Epithelial cell of esophagus (primary cell): ENCODE data around the gene ARFGAP3.

Experiments
- DNase-seq: peaks from one replicate; pipeline ENCODE4 v3.0.0; 2010; ENCODE audit warnings: low read depth
- H3K4me3 ChIP-seq: 2 replicates; pipeline ENCODE4 v1.5.1; 2011; ENCODE audit warnings: mild to moderate bottlenecking, low read length, control low read depth
- TF ChIP-seq, protein P1 (sequence below): IDR thresholded peaks from 2 replicates; pipeline ENCODE4 v1.5.1; 2011; ENCODE audit warnings: low read depth, mild to moderate bottlenecking, low read length, control low read depth, inconsistent platforms; ENCODE audit not compliant: insufficient read depth; ENCODE audit errors: missing control alignments

Gene ARFGAP3

DNA sequence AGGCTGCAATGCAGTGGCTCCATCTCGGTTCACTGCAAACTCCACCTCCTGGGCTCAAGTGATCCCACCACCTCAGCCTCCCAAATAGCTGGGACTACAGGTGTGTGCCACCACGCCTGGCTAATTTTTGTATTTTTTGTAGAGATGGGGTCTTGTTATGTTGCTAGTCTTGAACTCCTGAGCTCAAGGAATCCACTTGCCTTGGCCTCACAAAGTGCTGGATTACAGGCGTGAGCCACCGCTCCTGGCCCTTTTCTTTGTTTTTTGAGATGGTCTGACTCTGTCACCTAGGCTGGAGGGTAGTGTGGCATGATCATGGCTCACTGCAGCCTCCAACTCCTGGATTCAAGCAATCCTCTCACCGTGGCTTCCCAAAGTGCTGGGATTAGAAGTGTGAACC is 21.0 kb downstream of the ARFGAP3 start:
- TF ChIP-seq, protein P1, sequence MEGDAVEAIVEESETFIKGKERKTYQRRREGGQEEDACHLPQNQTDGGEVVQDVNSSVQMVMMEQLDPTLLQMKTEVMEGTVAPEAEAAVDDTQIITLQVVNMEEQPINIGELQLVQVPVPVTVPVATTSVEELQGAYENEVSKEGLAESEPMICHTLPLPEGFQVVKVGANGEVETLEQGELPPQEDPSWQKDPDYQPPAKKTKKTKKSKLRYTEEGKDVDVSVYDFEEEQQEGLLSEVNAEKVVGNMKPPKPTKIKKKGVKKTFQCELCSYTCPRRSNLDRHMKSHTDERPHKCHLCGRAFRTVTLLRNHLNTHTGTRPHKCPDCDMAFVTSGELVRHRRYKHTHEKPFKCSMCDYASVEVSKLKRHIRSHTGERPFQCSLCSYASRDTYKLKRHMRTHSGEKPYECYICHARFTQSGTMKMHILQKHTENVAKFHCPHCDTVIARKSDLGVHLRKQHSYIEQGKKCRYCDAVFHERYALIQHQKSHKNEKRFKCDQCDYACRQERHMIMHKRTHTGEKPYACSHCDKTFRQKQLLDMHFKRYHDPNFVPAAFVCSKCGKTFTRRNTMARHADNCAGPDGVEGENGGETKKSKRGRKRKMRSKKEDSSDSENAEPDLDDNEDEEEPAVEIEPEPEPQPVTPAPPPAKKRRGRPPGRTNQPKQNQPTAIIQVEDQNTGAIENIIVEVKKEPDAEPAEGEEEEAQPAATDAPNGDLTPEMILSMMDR, result no peak
- H3K4me3 ChIP-seq, result no peak overlapping the region
- no peak for DNase-seq

DNA sequence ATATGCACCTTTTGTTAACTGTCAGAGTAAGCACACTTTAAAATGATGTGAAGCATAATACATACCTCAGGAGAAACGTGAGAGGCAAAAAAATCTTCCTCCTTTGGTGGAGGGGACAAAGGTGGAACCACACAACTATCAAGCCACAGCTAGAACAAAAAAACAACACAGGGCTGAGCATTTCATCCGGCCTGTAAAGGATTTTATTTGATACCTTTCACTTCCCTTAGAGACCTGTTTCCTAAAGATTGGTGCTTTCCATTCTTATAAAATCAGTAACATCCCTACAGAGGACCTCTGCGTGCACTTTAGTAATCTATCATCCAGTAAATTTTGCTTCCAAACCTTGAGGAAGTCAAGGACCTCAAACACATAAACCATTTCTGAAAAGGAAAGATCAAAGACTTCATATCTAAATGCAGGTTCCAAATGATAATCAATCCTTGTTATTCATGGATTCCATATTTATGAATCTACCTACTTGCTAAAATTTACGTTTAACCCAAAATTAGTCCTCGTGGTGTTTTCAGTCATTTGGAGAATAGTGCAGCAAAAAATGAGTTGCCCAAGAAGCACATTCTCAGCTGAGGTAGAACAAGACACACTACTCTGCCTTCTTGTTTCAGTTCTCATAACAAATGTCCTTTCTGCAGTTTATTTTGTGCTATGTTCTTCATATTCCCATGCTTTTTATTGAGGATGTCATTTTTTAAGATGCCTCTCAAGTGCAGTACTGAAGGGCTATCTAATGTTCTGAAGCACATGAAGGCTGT is 22.7 kb downstream of the ARFGAP3 start:
- no peak for DNase-seq
- H3K4me3 ChIP-seq, result no peak overlapping the region
- TF ChIP-seq, protein P1, result no peak

DNA sequence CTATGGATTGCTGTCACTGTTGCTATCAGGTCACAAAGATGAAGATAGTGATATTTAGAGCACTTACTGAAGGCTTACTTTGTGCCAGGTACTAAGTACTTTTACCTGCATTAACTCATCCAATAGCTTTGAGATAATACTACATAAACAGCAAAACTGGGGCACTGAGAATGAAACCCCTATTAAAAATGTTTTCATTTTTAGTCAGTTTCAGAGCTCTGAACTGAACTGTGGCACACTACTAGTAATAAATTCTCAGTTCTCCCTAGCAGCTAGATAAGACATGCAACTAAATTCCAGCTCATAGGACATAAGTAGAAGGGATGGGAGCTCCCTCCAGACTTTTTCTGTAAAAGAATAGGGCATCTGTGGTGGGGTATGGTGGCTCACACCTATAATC is 24.0 kb downstream of the ARFGAP3 start:
- TF ChIP-seq, protein P1, result no peak
- no peak for DNase-seq
- no peak overlapping the region for H3K4me3 ChIP-seq

DNA sequence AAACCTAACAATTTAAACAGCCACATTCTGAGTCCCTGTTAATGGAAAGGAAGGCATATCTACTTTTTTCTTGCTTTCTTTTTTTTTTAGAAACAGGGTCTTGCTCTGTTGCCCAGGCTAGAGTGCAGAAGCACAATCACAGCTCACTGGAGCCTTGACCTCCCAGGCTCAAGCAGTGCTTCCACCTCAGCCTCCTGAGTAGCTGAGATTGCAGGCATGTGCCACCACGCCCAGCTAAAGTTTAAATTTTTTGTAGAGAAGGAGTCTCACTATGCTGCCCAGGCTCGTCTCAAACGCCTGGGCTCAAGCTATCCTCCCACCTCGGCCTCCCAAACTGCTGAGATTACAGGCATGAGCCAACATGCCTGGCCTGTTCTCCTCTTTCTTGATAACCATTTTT is 25.4 kb downstream of the ARFGAP3 start:
- H3K4me3 ChIP-seq, result no peak overlapping the region
- no peak for DNase-seq

DNA sequence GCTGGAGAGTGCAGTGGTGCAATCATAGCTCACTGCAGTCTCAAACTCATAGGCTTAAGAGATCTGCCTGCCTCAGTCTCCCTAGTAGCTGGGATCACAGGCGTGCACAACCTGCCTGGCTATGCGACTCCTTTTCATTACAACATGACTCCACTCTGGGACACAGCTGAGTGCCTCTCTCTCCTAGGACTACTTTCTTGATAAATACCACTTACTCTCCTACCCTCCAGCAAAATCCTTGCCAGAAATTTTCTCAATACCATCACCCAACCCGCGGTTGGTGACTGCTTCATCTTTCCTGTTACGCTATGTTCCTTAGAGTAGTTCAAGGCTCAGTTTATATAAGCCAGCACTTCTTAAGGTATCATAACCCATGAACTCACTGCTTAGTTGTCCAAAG is 26.9 kb downstream of the ARFGAP3 start:
- H3K4me3 ChIP-seq, result no peak overlapping the region
- no peak for DNase-seq
- TF ChIP-seq, protein P1, result no peak

More for the DNA sequence above, 25.4 kb downstream of the ARFGAP3 start:
- TF ChIP-seq, protein P1, result no peak

DNA sequence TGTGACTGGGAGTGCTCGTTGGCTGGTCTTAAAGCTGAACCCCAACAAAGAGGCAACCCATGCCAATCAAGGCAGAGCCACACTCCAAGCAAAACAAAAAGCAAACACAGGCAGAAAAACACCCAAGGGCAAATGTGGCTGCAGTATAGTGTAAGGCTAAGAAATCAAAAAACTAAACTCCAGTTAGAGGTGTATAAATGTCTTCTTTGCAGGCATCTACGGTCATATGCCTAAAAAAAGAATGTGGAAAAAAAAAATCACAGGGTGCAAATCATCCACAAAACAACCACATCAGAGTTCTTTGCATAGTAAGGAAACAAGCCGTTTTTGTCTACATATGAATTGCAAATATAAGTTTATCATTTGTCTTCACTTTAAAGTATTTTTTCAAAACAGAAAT is 27.8 kb downstream of the ARFGAP3 start:
- TF ChIP-seq, protein P1, result no peak
- DNase-seq, result no peak
- H3K4me3 ChIP-seq, result no peak overlapping the region

DNA sequence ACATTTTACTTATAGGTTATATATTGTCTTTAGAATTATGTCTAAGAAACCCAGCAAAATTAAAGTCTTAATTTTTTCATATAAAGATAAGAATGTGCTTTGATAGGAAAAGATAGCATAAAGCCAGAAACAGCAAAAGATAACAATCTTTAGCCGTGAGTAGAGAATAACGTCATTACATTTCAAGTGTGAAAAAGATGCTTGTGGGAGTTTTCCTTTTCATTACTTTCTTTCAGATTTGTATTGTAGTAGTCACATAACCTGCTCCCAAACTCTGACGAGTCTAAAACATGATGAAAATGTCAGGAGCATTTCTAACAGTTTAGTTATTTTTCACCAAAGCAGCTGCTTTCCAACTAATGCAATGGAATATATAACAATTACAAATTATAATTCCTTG is 31.3 kb downstream of the ARFGAP3 start:
- TF ChIP-seq, protein P1, result no peak
- DNase-seq, result no peak
- no peak overlapping the region for H3K4me3 ChIP-seq
